Measurements from ENCODE around the gene ITPK1.

ITPK1 gene

GRCh38 chr14:93126111-93126510 is 10.4 kb upstream of the ITPK1 start:
- TF ChIP-seq EZH2 (optimal IDR thresholded peaks at IDR 0.05; ENCODE audit: low read depth, low read length) (no peak), CTCF (IDR thresholded peaks at IDR 0.05; ENCODE audit: low read length) (no peak), EZH2phosphoT487 (IDR thresholded peaks at IDR 0.05; ENCODE audit: low read length) (no peak)
- Histone ChIP-seq H2AFZ (ENCODE audit: low read length) (no peak overlapping the region), H3K9me2 (replicated peaks; ENCODE audit: insufficient read depth, low read length) (no peaks in the 10 kb centered on the region), H3K4me1 (ENCODE audit: low read length) (no peaks in the 10 kb centered on the region), H3K9ac (ENCODE audit: low read length) (no peak overlapping the region), H4K20me1 (ENCODE audit: insufficient read depth, low read length) (no peaks in the 10 kb centered on the region), H3K4me2 (ENCODE audit: low read depth, low read length) (no peak overlapping the region), H3K4me3 (ENCODE audit: low read length) (no peak overlapping the region), H3K36me3 (replicated peaks; ENCODE audit: insufficient read depth, low read length) (no peaks in the 10 kb centered on the region), H3K79me2 (ENCODE audit: low read length) (no peaks in the 10 kb centered on the region), H3K27ac (ENCODE audit: low read length) (no peak overlapping the region), H3K9me3 (replicated peaks; ENCODE audit: insufficient read depth, low read length) (no peaks in the 10 kb centered on the region), H3K27me3 (replicated peaks; ENCODE audit: insufficient read depth, low read length) (no peaks in the 10 kb centered on the region), H3F3A (ENCODE audit: insufficient read depth, low read length) (no peaks in the 10 kb centered on the region)
- no peak for DNase-seq

GRCh38 chr14:93122826-93123225 is 7.1 kb upstream of the ITPK1 start:
- H3K4me2 ChIP-seq (ENCODE audit: low read depth, low read length), result no peak overlapping the region
- no peaks in the 10 kb centered on the region for H3K79me2 ChIP-seq (ENCODE audit: low read length)
- H3K9me2 ChIP-seq (replicated peaks; ENCODE audit: insufficient read depth, low read length), result no peaks in the 10 kb centered on the region
- no peak overlapping the region for H3K4me3 ChIP-seq (ENCODE audit: low read length)
- DNase-seq, result no peak
- H2AFZ ChIP-seq (ENCODE audit: low read length), result no peak overlapping the region
- H3K27me3 ChIP-seq (replicated peaks; ENCODE audit: insufficient read depth, low read length), result no peaks in the 10 kb centered on the region
- H3K27ac ChIP-seq (ENCODE audit: low read length), result no peak overlapping the region
- H3K9me3 ChIP-seq (replicated peaks; ENCODE audit: insufficient read depth, low read length), result no peaks in the 10 kb centered on the region
- H3K4me1 ChIP-seq (ENCODE audit: low read length), result no peaks in the 10 kb centered on the region
- H3F3A ChIP-seq (ENCODE audit: insufficient read depth, low read length), result no peaks in the 10 kb centered on the region
- no peak overlapping the region for H3K9ac ChIP-seq (ENCODE audit: low read length)
- H4K20me1 ChIP-seq (ENCODE audit: insufficient read depth, low read length), result no peaks in the 10 kb centered on the region
- H3K36me3 ChIP-seq (replicated peaks; ENCODE audit: insufficient read depth, low read length), result no peaks in the 10 kb centered on the region
- TF ChIP-seq CTCF (IDR thresholded peaks at IDR 0.05; ENCODE audit: low read length) (no peak), EZH2 (optimal IDR thresholded peaks at IDR 0.05; ENCODE audit: low read depth, low read length) (no peak), EZH2phosphoT487 (IDR thresholded peaks at IDR 0.05; ENCODE audit: low read length) (no peak)

- Histone ChIP-seq H3K27ac (ENCODE audit: low read length) (no peak overlapping the region), H3F3A (ENCODE audit: insufficient read depth, low read length) (no peaks in the 10 kb centered on the region), H3K9me3 (replicated peaks; ENCODE audit: insufficient read depth, low read length) (no peaks in the 10 kb centered on the region), H3K4me3 (ENCODE audit: low read length) (no peak overlapping the region), H3K9ac (ENCODE audit: low read length) (no peak overlapping the region), H3K79me2 (ENCODE audit: low read length) (no peaks in the 10 kb centered on the region), H2AFZ (ENCODE audit: low read length) (no peak overlapping the region), H4K20me1 (ENCODE audit: insufficient read depth, low read length) (no peaks in the 10 kb centered on the region), H3K4me2 (ENCODE audit: low read depth, low read length) (no peak overlapping the region), H3K27me3 (replicated peaks; ENCODE audit: insufficient read depth, low read length) (no peaks in the 10 kb centered on the region), H3K36me3 (replicated peaks; ENCODE audit: insufficient read depth, low read length) (no peaks in the 10 kb centered on the region), H3K4me1 (ENCODE audit: low read length) (no peaks in the 10 kb centered on the region), H3K9me2 (replicated peaks; ENCODE audit: insufficient read depth, low read length) (no peaks in the 10 kb centered on the region)
- DNase-seq, result no peak
- TF ChIP-seq EZH2phosphoT487 (IDR thresholded peaks at IDR 0.05; ENCODE audit: low read length), result no peak
- TF ChIP-seq EZH2 (optimal IDR thresholded peaks at IDR 0.05; ENCODE audit: low read depth, low read length), result no peak
- no peak for TF ChIP-seq CTCF (IDR thresholded peaks at IDR 0.05; ENCODE audit: low read length)
These were observed 5.5 kb upstream of the ITPK1 start for GRCh38 chr14:93121030-93121834.
